HEK293 (cell line): ENCODE results near the gene UFC1.

Experiments used
- FEZF1 ChIP-seq: fragments of 450-650 bp; formaldehyde crosslinking; IDR thresholded peaks from 2 replicates; pipeline ENCODE4 v1.5.1; 2016; ENCODE audit warnings: missing biosample characterization, missing genetic modification characterization
- GLI4 ChIP-seq: fragments of 450-650 bp; formaldehyde crosslinking; IDR thresholded peaks from 2 replicates; pipeline ENCODE4 v1.5.1; 2016; ENCODE audit warnings: missing biosample characterization, missing genetic modification characterization
- HOXA7 ChIP-seq: sonication (generic); formaldehyde crosslinking; IDR thresholded peaks from 2 replicates; pipeline ENCODE4 v1.8.1; 2022; ENCODE audit warnings: missing genetic modification reagents, borderline replicate concordance
- HOXC10 ChIP-seq: sonication (generic); formaldehyde crosslinking; IDR thresholded peaks from 2 replicates; pipeline ENCODE4 v1.8.1; 2023; ENCODE audit warnings: mild to moderate bottlenecking, missing genetic modification reagents
- KLF16 ChIP-seq: fragments of 450-650 bp; formaldehyde crosslinking; IDR thresholded peaks from 2 replicates; pipeline ENCODE4 v1.5.1; 2017; ENCODE audit warnings: missing biosample characterization, missing genetic modification characterization
- MYNN ChIP-seq: fragments of 450-650 bp; formaldehyde crosslinking; IDR thresholded peaks from 2 replicates; pipeline ENCODE4 v1.5.1; 2016; ENCODE audit warnings: missing biosample characterization, missing genetic modification characterization, borderline replicate concordance
- SCRT2 ChIP-seq: fragments of 450-650 bp; formaldehyde crosslinking; IDR thresholded peaks from 2 replicates; pipeline ENCODE4 v1.5.1; 2016; ENCODE audit warnings: missing biosample characterization, missing genetic modification characterization
- SP2 ChIP-seq: fragments of 450-650 bp; formaldehyde crosslinking; IDR thresholded peaks from 2 replicates; pipeline ENCODE4 v1.5.1; 2016; ENCODE audit warnings: missing biosample characterization, missing genetic modification characterization
- TRIM28 ChIP-seq: IDR thresholded peaks from 2 replicates; pipeline ENCODE4 v1.6.1; 2011; ENCODE audit warnings: low read length, control low read depth, borderline replicate concordance
- WT1 ChIP-seq: fragments of 450-650 bp; formaldehyde crosslinking; IDR thresholded peaks from 2 replicates; pipeline ENCODE4 v1.5.1; 2016; ENCODE audit warnings: missing biosample characterization, missing genetic modification characterization
- ZEB2 ChIP-seq: fragments of 450-650 bp; formaldehyde crosslinking; IDR thresholded peaks from 2 replicates; pipeline ENCODE4 v1.5.1; 2016; ENCODE audit warnings: missing biosample characterization, missing genetic modification characterization
- ZFHX2 ChIP-seq: fragments of 450-650 bp; formaldehyde crosslinking; conservative IDR thresholded peaks from 2 replicates; pipeline ENCODE4 v1.5.1; 2016; ENCODE audit warnings: missing biosample characterization, missing genetic modification characterization
- ZFP37 ChIP-seq: fragments of 450-650 bp; formaldehyde crosslinking; IDR thresholded peaks from 2 replicates; pipeline ENCODE4 v1.5.1; 2016; ENCODE audit warnings: missing biosample characterization, missing genetic modification characterization
- ZNF155 ChIP-seq: fragments of 450-650 bp; formaldehyde crosslinking; IDR thresholded peaks from 2 replicates; pipeline ENCODE4 v1.5.1; 2016; ENCODE audit warnings: missing biosample characterization, missing genetic modification characterization
- ZNF157 ChIP-seq: fragments of 450-650 bp; formaldehyde crosslinking; IDR thresholded peaks from 2 replicates; pipeline ENCODE4 v1.5.1; 2016; ENCODE audit warnings: missing biosample characterization, missing genetic modification characterization
- ZNF214 ChIP-seq: fragments of 450-650 bp; formaldehyde crosslinking; IDR thresholded peaks from 2 replicates; pipeline ENCODE4 v1.5.1; 2017; ENCODE audit warnings: missing biosample characterization, mild to moderate bottlenecking, missing genetic modification characterization, borderline replicate concordance
- ZNF221 ChIP-seq: fragments of 450-650 bp; formaldehyde crosslinking; IDR thresholded peaks from 2 replicates; pipeline ENCODE4 v1.5.1; 2017; ENCODE audit warnings: missing biosample characterization, missing genetic modification characterization, borderline replicate concordance
- ZNF223 ChIP-seq: fragments of 450-650 bp; formaldehyde crosslinking; IDR thresholded peaks from 2 replicates; pipeline ENCODE4 v1.5.1; 2016; ENCODE audit warnings: missing biosample characterization, missing genetic modification characterization
- ZNF362 ChIP-seq: fragments of 450-650 bp; formaldehyde crosslinking; IDR thresholded peaks from 2 replicates; pipeline ENCODE4 v1.5.1; 2016; ENCODE audit warnings: missing biosample characterization, missing genetic modification characterization
- ZNF416 ChIP-seq: fragments of 450-650 bp; formaldehyde crosslinking; IDR thresholded peaks from 2 replicates; pipeline ENCODE4 v1.5.1; 2016; ENCODE audit warnings: missing biosample characterization, missing genetic modification characterization
- ZNF48 ChIP-seq: fragments of 450-650 bp; formaldehyde crosslinking; IDR thresholded peaks from 2 replicates; pipeline ENCODE4 v1.5.1; 2016; ENCODE audit warnings: missing biosample characterization, missing genetic modification characterization
- ZNF521 ChIP-seq: fragments of 450-650 bp; formaldehyde crosslinking; IDR thresholded peaks from 2 replicates; pipeline ENCODE4 v1.5.1; 2017; ENCODE audit warnings: missing biosample characterization, mild to moderate bottlenecking, missing genetic modification characterization
- ZNF623 ChIP-seq: fragments of 450-650 bp; formaldehyde crosslinking; IDR thresholded peaks from 2 replicates; pipeline ENCODE4 v1.5.1; 2016; ENCODE audit warnings: missing biosample characterization, missing genetic modification characterization
- ZSCAN18 ChIP-seq: fragments of 450-650 bp; formaldehyde crosslinking; IDR thresholded peaks from 2 replicates; pipeline ENCODE4 v1.5.1; 2016; ENCODE audit warnings: missing biosample characterization, missing genetic modification characterization
- ZSCAN4 ChIP-seq: fragments of 450-650 bp; formaldehyde crosslinking; IDR thresholded peaks from 2 replicates; pipeline ENCODE4 v1.5.1; 2017; ENCODE audit warnings: missing biosample characterization, missing genetic modification characterization
- TF ChIP-seq, protein P1 (sequence below): fragments of 450-650 bp; formaldehyde crosslinking; IDR thresholded peaks from 2 replicates; pipeline ENCODE4 v1.5.1; 2016; ENCODE audit warnings: missing biosample characterization, missing genetic modification characterization
- TF ChIP-seq, protein P2 (sequence below): fragments of 450-650 bp; formaldehyde crosslinking; optimal IDR thresholded peaks from 2 replicates; pipeline ENCODE3; 2016; ENCODE audit warnings: missing biosample characterization, mild to moderate bottlenecking, missing genetic modification characterization
- TF ChIP-seq, protein P3 (sequence below): fragments of 450-650 bp; formaldehyde crosslinking; IDR thresholded peaks from 2 replicates; pipeline ENCODE4; 2016; ENCODE audit warnings: missing biosample characterization, missing genetic modification characterization
- TF ChIP-seq, protein P4 (sequence below): fragments of 450-650 bp; formaldehyde crosslinking; IDR thresholded peaks from 2 replicates; pipeline ENCODE4 v1.5.1; 2016; ENCODE audit warnings: missing biosample characterization, missing genetic modification characterization, borderline replicate concordance

UFC1 gene

DNA sequence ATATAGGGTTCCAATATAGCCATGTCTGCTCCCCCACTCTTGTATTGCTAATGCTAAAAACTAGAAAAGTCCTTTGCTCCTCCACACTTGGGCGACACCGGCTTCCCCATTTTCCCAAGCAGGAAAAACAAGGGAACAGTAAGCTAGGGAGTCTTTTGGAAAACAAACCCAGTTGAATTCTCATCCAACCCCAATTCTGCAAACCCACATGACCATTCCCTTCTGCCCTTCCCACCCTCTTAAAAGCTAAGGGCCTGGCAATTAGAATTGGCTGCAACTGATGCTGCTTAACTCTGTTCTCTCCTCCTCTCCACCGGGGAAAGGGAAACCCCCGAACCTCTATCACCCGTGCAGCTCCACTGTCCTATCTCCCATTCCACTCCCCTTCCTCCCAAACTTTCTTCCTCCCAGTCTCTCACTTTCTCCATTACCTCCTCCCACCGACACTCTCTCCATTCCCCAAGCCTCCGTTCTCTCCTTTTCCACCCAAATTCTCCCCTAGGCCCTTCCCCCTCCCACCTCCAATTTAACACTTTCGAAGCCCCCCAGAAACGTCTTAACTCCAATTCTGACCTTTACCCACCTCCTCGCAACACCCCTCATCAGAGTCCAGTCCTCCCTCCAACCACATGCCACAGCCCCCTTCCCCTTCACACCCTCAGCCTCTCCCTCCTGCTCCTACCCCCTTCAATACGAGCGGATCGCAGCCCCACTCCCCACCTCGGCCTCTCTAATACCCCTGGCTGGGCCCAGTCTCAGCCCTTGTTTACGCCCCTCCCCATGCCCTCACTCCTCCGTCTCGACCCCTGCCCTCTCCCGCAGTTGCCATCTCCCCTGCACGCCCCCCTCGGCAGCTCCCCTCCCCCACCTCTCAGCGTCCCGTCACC, 22.0 kb upstream of the UFC1 start (continued):
- TF ChIP-seq ZSCAN18 (tag by site-specific recombination) (no peak), HOXC10 (CRISPR knock-in tag) (no peak), KLF16 (tag by site-specific recombination) (peak; percentile 88), ZFP37 (tag by site-specific recombination) (peak; percentile 76), MYNN (tag by site-specific recombination) (no peak), GLI4 (no peak; the same call in 1 of the 2 replicates), ZNF521 (no peak), FEZF1 (tag by site-specific recombination) (no peak), SP2 (tag by site-specific recombination) (no peak), ZNF362 (no peak), ZNF416 (tag by site-specific recombination) (peak; percentile 30; the same call in 1 of the 2 replicates), HOXA7 (CRISPR knock-in tag) (no peak), ZFHX2 (tag by site-specific recombination) (peak; percentile 69), WT1 (tag by site-specific recombination) (peak; percentile 74), ZNF48 (tag by site-specific recombination) (no peak), ZNF155 (tag by site-specific recombination) (no peak), TRIM28 (no peak), ZNF214 (no peak), ZSCAN4 (tag by site-specific recombination) (peak; percentile 19; the same call in 1 of the 2 replicates), SCRT2 (no peak), ZNF157 (tag by site-specific recombination) (peak; percentile 56; the same call in 1 of the 2 replicates), ZNF223 (no peak), ZNF221 (tag by site-specific recombination) (no peak), ZEB2 (no peak), ZNF623 (peak; percentile 31; the same call in 1 of the 2 replicates)
- TF ChIP-seq, protein P1, sequence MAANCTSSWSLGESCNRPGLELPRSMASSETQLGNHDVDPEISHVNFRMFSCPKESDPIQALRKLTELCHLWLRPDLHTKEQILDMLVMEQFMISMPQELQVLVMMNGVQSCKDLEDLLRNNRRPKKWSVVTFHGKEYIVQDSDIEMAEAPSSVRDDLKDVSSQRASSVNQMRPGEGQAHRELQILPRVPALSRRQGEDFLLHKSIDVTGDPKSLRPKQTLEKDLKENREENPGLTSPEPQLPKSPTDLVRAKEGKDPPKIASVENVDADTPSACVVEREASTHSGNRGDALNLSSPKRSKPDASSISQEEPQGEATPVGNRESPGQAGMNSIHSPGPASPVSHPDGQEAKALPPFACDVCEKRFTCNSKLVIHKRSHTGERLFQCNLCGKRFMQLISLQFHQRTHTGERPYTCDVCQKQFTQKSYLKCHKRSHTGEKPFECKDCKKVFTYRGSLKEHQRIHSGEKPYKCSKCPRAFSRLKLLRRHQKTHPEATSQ (tag by site-specific recombination): 0 out of 2 replicates have a peak, but pooled peaks have one; percentile 52
- TF ChIP-seq, protein P2, sequence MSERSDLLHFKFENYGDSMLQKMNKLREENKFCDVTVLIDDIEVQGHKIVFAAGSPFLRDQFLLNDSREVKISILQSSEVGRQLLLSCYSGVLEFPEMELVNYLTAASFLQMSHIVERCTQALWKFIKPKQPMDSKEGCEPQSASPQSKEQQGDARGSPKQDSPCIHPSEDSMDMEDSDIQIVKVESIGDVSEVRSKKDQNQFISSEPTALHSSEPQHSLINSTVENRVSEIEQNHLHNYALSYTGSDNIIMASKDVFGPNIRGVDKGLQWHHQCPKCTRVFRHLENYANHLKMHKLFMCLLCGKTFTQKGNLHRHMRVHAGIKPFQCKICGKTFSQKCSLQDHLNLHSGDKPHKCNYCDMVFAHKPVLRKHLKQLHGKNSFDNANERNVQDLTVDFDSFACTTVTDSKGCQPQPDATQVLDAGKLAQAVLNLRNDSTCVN: peak; percentile 36
- TF ChIP-seq, protein P3, sequence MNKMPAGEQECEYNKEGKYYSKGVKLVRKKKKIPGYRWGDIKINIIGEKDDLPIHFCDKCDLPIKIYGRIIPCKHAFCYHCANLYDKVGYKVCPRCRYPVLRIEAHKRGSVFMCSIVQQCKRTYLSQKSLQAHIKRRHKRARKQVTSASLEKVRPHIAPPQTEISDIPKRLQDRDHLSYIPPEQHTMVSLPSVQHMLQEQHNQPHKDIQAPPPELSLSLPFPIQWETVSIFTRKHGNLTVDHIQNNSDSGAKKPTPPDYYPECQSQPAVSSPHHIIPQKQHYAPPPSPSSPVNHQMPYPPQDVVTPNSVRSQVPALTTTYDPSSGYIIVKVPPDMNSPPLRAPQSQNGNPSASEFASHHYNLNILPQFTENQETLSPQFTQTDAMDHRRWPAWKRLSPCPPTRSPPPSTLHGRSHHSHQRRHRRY (tag by site-specific recombination): peak; percentile 88; the same call in 1 of the 2 replicates
- TF ChIP-seq, protein P4, sequence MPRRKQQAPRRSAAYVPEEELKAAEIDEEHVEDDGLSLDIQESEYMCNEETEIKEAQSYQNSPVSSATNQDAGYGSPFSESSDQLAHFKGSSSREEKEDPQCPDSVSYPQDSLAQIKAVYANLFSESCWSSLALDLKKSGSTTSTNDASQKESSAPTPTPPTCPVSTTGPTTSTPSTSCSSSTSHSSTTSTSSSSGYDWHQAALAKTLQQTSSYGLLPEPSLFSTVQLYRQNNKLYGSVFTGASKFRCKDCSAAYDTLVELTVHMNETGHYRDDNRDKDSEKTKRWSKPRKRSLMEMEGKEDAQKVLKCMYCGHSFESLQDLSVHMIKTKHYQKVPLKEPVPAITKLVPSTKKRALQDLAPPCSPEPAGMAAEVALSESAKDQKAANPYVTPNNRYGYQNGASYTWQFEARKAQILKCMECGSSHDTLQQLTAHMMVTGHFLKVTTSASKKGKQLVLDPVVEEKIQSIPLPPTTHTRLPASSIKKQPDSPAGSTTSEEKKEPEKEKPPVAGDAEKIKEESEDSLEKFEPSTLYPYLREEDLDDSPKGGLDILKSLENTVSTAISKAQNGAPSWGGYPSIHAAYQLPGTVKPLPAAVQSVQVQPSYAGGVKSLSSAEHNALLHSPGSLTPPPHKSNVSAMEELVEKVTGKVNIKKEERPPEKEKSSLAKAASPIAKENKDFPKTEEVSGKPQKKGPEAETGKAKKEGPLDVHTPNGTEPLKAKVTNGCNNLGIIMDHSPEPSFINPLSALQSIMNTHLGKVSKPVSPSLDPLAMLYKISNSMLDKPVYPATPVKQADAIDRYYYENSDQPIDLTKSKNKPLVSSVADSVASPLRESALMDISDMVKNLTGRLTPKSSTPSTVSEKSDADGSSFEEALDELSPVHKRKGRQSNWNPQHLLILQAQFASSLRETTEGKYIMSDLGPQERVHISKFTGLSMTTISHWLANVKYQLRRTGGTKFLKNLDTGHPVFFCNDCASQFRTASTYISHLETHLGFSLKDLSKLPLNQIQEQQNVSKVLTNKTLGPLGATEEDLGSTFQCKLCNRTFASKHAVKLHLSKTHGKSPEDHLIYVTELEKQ (tag by site-specific recombination): no peak
